CD4-positive, alpha-beta memory T cell (primary cell): Measurements from ENCODE around the gene KCTD16. TPM values are rescaled to one million over a fixed set of nuclear protein-coding genes. Genes with fewer than 3 reads are reported as not detected.

Experiments used
- CTCF ChIA-PET: fragments of 350-600 bp; sonication (Branson Sonifier 250); formaldehyde crosslinking; loops from one replicate; lab custom pipeline; 2021; ENCODE audit warnings: inconsistent platforms; ENCODE audit not compliant: partially characterized antibody; lab: Charles Lee
- POLR2A ChIA-PET: fragments of 350-600 bp; sonication (Branson Sonifier 250); formaldehyde crosslinking; loops from one replicate; lab custom pipeline; 2021; ENCODE audit not compliant: partially characterized antibody; lab: Charles Lee
- DNase-seq, 5 donors: peaks; one replicate each; pipeline versions ENCODE4 v3.0.0 to v3.0.0-alpha.2; 2020 to 2022; ENCODE audit warnings: mixed read lengths in 1 of 5
- H3K27ac ChIP-seq: one replicate; pipeline ENCODE4 v1.7.0; 2013; ENCODE audit warnings: low read depth, low read length
- H3K27me3 ChIP-seq: 2 replicates; pipeline ENCODE4 v1.7.0; 2013; ENCODE audit warnings: mild to moderate bottlenecking, low read length, moderate library complexity; ENCODE audit not compliant: insufficient read depth
- H3K36me3 ChIP-seq: 2 replicates; pipeline ENCODE4 v1.7.0; 2013; ENCODE audit warnings: mild to moderate bottlenecking, low read length, moderate library complexity; ENCODE audit not compliant: insufficient read depth
- H3K4me1 ChIP-seq: 2 replicates; pipeline ENCODE4 v1.7.0; 2013; ENCODE audit warnings: mild to moderate bottlenecking, low read length, moderate library complexity; ENCODE audit not compliant: insufficient read depth
- H3K4me3 ChIP-seq, 2 donors: one replicate each; pipeline ENCODE4 v1.7.0; 2013; ENCODE audit warnings: low read length in 2 of 2, mild to moderate bottlenecking in 1 of 2
- H3K9me3 ChIP-seq, 2 donors: one replicate each; pipeline ENCODE4 v1.7.0; 2013; ENCODE audit warnings: low read length in 2 of 2, control low read depth in 1 of 2; ENCODE audit not compliant: control insufficient read depth in 1 of 2
- H3K27ac Mint-ChIP-seq, 7 donors: one replicate each; pipeline ENCODE4 v1.8.0; 2020 to 2021; ENCODE audit warnings: mixed read lengths in 7 of 7, mild to moderate bottlenecking in 6 of 7, inconsistent platforms in 3 of 7, moderate library complexity in 3 of 7
- H3K27me3 Mint-ChIP-seq, 2 donors: one replicate each; pipeline ENCODE4 v1.8.0; 2020 to 2021; ENCODE audit warnings: mixed read lengths in 2 of 2
- H3K36me3 Mint-ChIP-seq, 2 donors: one replicate each; pipeline ENCODE4 v1.8.0; 2020 to 2021; ENCODE audit warnings: mixed read lengths in 2 of 2, inconsistent platforms in 1 of 2, mild to moderate bottlenecking in 1 of 2
- H3K4me1 Mint-ChIP-seq, 4 donors: one replicate each; pipeline ENCODE4 v1.8.0; 2020 to 2021; ENCODE audit warnings: mixed read lengths in 4 of 4, mild to moderate bottlenecking in 1 of 4
- H3K4me3 Mint-ChIP-seq, 8 donors: one replicate each; pipeline ENCODE4 v1.8.0; 2020 to 2021; ENCODE audit warnings: mixed read lengths in 8 of 8, mild to moderate bottlenecking in 7 of 8, moderate library complexity in 6 of 8, inconsistent platforms in 3 of 8
- H3K9me3 Mint-ChIP-seq, 8 donors: one replicate each; pipeline ENCODE4 v1.8.0; 2020 to 2021; ENCODE audit warnings: mixed read lengths in 8 of 8, mild to moderate bottlenecking in 5 of 8, inconsistent platforms in 3 of 8, moderate library complexity in 1 of 8
- intact Hi-C: fragments of 100-400 bp; cut with micrococcal nuclease; formaldehyde crosslinking; loops from one replicate; pipeline ENCODE4 v1.15.1; 2023
- polyA plus RNA-seq, 2 donors: library from polyadenylated mRNA; unstranded; fragments of 300-500 nt; fragmentation: Illumina TruSeq; gene quantifications; one replicate each; pipeline ENCODE4 v1.2.3, GENCODE V29; 2021
- total RNA-seq, 2 experiments: library from RNA; stranded (reverse); gene quantifications; one replicate each; pipeline ENCODE4 v1.2.3, GENCODE V29; 2021

KCTD16 gene
- total and polyA plus RNA-seq, 4 experiments from 2014 or later = 0.03 to 0.20 (median 0.14) TPM; not detected in 1

- no peak overlapping the region for H3K4me3 ChIP-seq
- DNase-seq = no peak
- Mint-ChIP-seq H3K27me3 (no peaks in the 10 kb centered on the region), H3K4me3 (no peak overlapping the region), H3K27ac (no peak overlapping the region), H3K4me1 (no peaks in the 10 kb centered on the region), H3K9me3 (peaks cover 0 to 6% (median 2%) of the 10 kb centered on the region in 8 donors), H3K36me3 (no peaks in the 10 kb centered on the region)
- no peaks in the 10 kb centered on the region for H3K27me3 ChIP-seq
- H3K27ac ChIP-seq = no peak overlapping the region
- ChIA-PET POLR2A (no interaction called here), CTCF (no interaction called here)
- H3K36me3 ChIP-seq = no peaks in the 10 kb centered on the region
- intact Hi-C loops = no loop called here
- no peaks in the 10 kb centered on the region for H3K9me3 ChIP-seq
- H3K4me1 ChIP-seq = no peaks in the 10 kb centered on the region
Observed at GRCh38 chr5:144429405-144429804, 258.7 kb downstream of the KCTD16 start.

GRCh38 chr5:144429905-144430304, 259.2 kb downstream of the KCTD16 start:
- Histone ChIP-seq H3K4me3 (no peak overlapping the region), H3K9me3 (no peaks in the 10 kb centered on the region), H3K27ac (no peak overlapping the region), H3K4me1 (no peaks in the 10 kb centered on the region), H3K27me3 (no peaks in the 10 kb centered on the region), H3K36me3 (no peaks in the 10 kb centered on the region)
- CTCF ChIA-PET = no interaction called here
- no peaks in the 10 kb centered on the region for H3K4me1 Mint-ChIP-seq
- POLR2A ChIA-PET = no interaction called here
- H3K27ac Mint-ChIP-seq = no peak overlapping the region
- intact Hi-C loops = no loop called here
- H3K27me3 Mint-ChIP-seq = no peaks in the 10 kb centered on the region
- no peaks in the 10 kb centered on the region for H3K36me3 Mint-ChIP-seq
- peaks cover 0 to 6% (median 2%) of the 10 kb centered on the region in 8 donors for H3K9me3 Mint-ChIP-seq
- no peak overlapping the region for H3K4me3 Mint-ChIP-seq
- no peak for DNase-seq

- Mint-ChIP-seq H3K4me3 (no peak overlapping the region), H3K9me3 (peaks cover 0 to 10% (median 2%) of the 10 kb centered on the region in 8 donors), H3K27ac (no peak overlapping the region), H3K27me3 (no peaks in the 10 kb centered on the region), H3K4me1 (no peaks in the 10 kb centered on the region), H3K36me3 (no peaks in the 10 kb centered on the region)
- no peaks in the 10 kb centered on the region for H3K9me3 ChIP-seq
- POLR2A ChIA-PET = no interaction called here
- intact Hi-C loops = no loop called here
- H3K27me3 ChIP-seq = no peaks in the 10 kb centered on the region
- H3K4me1 ChIP-seq = no peaks in the 10 kb centered on the region
- no peaks in the 10 kb centered on the region for H3K36me3 ChIP-seq
- CTCF ChIA-PET = no interaction called here
- no peak overlapping the region for H3K27ac ChIP-seq
- H3K4me3 ChIP-seq = no peak overlapping the region
- DNase-seq = no peak
Observed at GRCh38 chr5:144433140-144433822, 262.6 kb downstream of the KCTD16 start.

GRCh38 chr5:144433893-144434292, 263.2 kb downstream of the KCTD16 start:
- H3K36me3 Mint-ChIP-seq = no peaks in the 10 kb centered on the region
- peaks cover 0 to 13% (median 2%) of the 10 kb centered on the region in 8 donors for H3K9me3 Mint-ChIP-seq
- H3K4me1 ChIP-seq = no peaks in the 10 kb centered on the region
- no peak overlapping the region for H3K27ac Mint-ChIP-seq
- no peaks in the 10 kb centered on the region for H3K9me3 ChIP-seq
- ChIA-PET POLR2A (no interaction called here), CTCF (no interaction called here)
- no peaks in the 10 kb centered on the region for H3K36me3 ChIP-seq
- no peak for DNase-seq
- H3K4me3 Mint-ChIP-seq = no peak overlapping the region
- intact Hi-C loops = no loop called here
- no peak overlapping the region for H3K4me3 ChIP-seq
- no peaks in the 10 kb centered on the region for H3K4me1 Mint-ChIP-seq
- H3K27me3 ChIP-seq = no peaks in the 10 kb centered on the region
- no peak overlapping the region for H3K27ac ChIP-seq
- H3K27me3 Mint-ChIP-seq = no peaks in the 10 kb centered on the region

GRCh38 chr5:144436007-144436406, 265.3 kb downstream of the KCTD16 start:
- Histone ChIP-seq H3K36me3 (no peaks in the 10 kb centered on the region), H3K27ac (no peak overlapping the region), H3K27me3 (no peaks in the 10 kb centered on the region), H3K4me1 (no peaks in the 10 kb centered on the region), H3K9me3 (no peaks in the 10 kb centered on the region), H3K4me3 (no peak overlapping the region)
- ChIA-PET CTCF (no interaction called here), POLR2A (no interaction called here)
- no peaks in the 10 kb centered on the region for H3K36me3 Mint-ChIP-seq
- no peaks in the 10 kb centered on the region for H3K27me3 Mint-ChIP-seq
- H3K4me1 Mint-ChIP-seq = no peaks in the 10 kb centered on the region
- H3K9me3 Mint-ChIP-seq = peaks cover 2 to 16% (median 13%) of the 10 kb centered on the region in 8 donors
- no peak overlapping the region for H3K4me3 Mint-ChIP-seq
- DNase-seq = no peak
- no peak overlapping the region for H3K27ac Mint-ChIP-seq
- intact Hi-C loops = no loop called here

GRCh38 chr5:144438237-144438636, 267.6 kb downstream of the KCTD16 start:
- Histone ChIP-seq H3K36me3 (no peaks in the 10 kb centered on the region), H3K4me3 (no peak overlapping the region), H3K27ac (no peak overlapping the region), H3K27me3 (no peaks in the 10 kb centered on the region), H3K9me3 (no peaks in the 10 kb centered on the region), H3K4me1 (no peaks in the 10 kb centered on the region)
- Mint-ChIP-seq H3K36me3 (no peaks in the 10 kb centered on the region), H3K27me3 (no peaks in the 10 kb centered on the region), H3K27ac (no peak overlapping the region), H3K4me1 (no peaks in the 10 kb centered on the region), H3K9me3 (peaks cover 2 to 33% (median 22%) of the 10 kb centered on the region in 8 donors), H3K4me3 (no peak overlapping the region)
- ChIA-PET POLR2A (no interaction called here), CTCF (interaction anchor here (0.6 kb wide), 1 partner anchor 500 kb away, joined by 4 read pairs; no protein-coding TSS in a partner anchor)
- DNase-seq = no peak
- intact Hi-C loops = no loop called here

GRCh38 chr5:144448457-144448856, 277.8 kb downstream of the KCTD16 start:
- H3K36me3 ChIP-seq = no peaks in the 10 kb centered on the region
- ChIA-PET CTCF (no interaction called here), POLR2A (no interaction called here)
- no peak overlapping the region for H3K4me3 ChIP-seq
- H3K9me3 ChIP-seq = no peaks in the 10 kb centered on the region
- H3K27me3 Mint-ChIP-seq = no peaks in the 10 kb centered on the region
- H3K4me1 Mint-ChIP-seq = no peaks in the 10 kb centered on the region
- no peak overlapping the region for H3K27ac Mint-ChIP-seq
- no peaks in the 10 kb centered on the region for H3K4me1 ChIP-seq
- no peak for DNase-seq
- intact Hi-C loops = no loop called here
- no peaks in the 10 kb centered on the region for H3K36me3 Mint-ChIP-seq
- H3K4me3 Mint-ChIP-seq = no peak overlapping the region
- H3K27me3 ChIP-seq = no peaks in the 10 kb centered on the region
- peaks cover 0 to 13% (median 3%) of the 10 kb centered on the region in 8 donors for H3K9me3 Mint-ChIP-seq
- H3K27ac ChIP-seq = no peak overlapping the region
